SK-N-SH (cell line): ENCODE measurements around the gene ABCA7. TPM values are rescaled to one million over a fixed set of nuclear protein-coding genes. Genes with fewer than 3 reads are reported as not detected.

Source experiments
- CTCF ChIA-PET: fragments of 300-600, 350-600 bp; formaldehyde crosslinking; extraction: SDS; loops from one replicate; lab custom pipeline; 2021; lab: Yijun Ruan, JAX
- POLR2A ChIA-PET: fragments of 350-600 bp; sonication (Branson Sonifier 250); formaldehyde crosslinking; extraction: SDS; loops from one replicate; lab custom pipeline; 2020; ENCODE audit warnings: antibody characterized with exemption, inconsistent platforms; lab: Yijun Ruan, JAX
- DNase-seq: peaks from one replicate; pipeline ENCODE4 v3.0.0; 2012
- H2AFZ ChIP-seq: fragments of 200-600 bp; sonication (generic); 2 replicates; pipeline ENCODE4 v1.8.1; 2016; ENCODE audit warnings: antibody characterized with exemption, mild to moderate bottlenecking, low read depth
- H3F3A ChIP-seq: fragments of 200-600 bp; sonication (generic); replicated peaks from 2 replicates; pipeline ENCODE3; 2016; ENCODE audit warnings: antibody characterized with exemption, mild to moderate bottlenecking; ENCODE audit not compliant: insufficient read depth
- H3K27ac ChIP-seq, 2 experiments: fragments of 200-500 bp in 1 of 2; fragments of 200-600 bp in 1 of 2; sonication (Bioruptor generic) in 1 of 2; sonication (generic), shearing (Covaris generic) in 1 of 2; 2 replicates each; pipeline versions ENCODE4 v1.5.1 to v1.6.1; 2014 to 2016; ENCODE audit warnings: low read depth in 2 of 2, inconsistent platforms in 1 of 2, low read length in 1 of 2, mild to moderate bottlenecking in 1 of 2, mixed read lengths in 1 of 2
- H3K27me3 ChIP-seq: fragments of 200-600 bp; sonication (generic), shearing (Covaris generic); 2 replicates; pipeline ENCODE4 v1.6.1; 2016; ENCODE audit warnings: mixed run types; ENCODE audit not compliant: insufficient read depth
- H3K36me3 ChIP-seq, 2 experiments: fragments of 200-500 bp in 1 of 2; fragments of 200-600 bp in 1 of 2; sonication (Bioruptor generic) in 1 of 2; sonication (generic) in 1 of 2; replicated peaks in 1 of 2; 2 replicates each; pipeline versions ENCODE3 to v1.5.1; 2014 to 2016; ENCODE audit warnings: low read length in 1 of 2, mild to moderate bottlenecking in 1 of 2; ENCODE audit not compliant: insufficient read depth in 2 of 2, control insufficient read depth in 1 of 2
- H3K4me1 ChIP-seq, 2 experiments: fragments of 200-500 bp in 1 of 2; fragments of 200-600 bp in 1 of 2; sonication (Bioruptor generic) in 1 of 2; sonication (generic), shearing (Covaris generic) in 1 of 2; 2 replicates each; pipeline versions ENCODE4 v1.5.1 to v1.6.1; 2014 to 2016; ENCODE audit warnings: low read depth in 1 of 2, low read length in 1 of 2, mixed run types in 1 of 2; ENCODE audit not compliant: insufficient read depth in 2 of 2, control insufficient read depth in 1 of 2
- H3K4me2 ChIP-seq: fragments of 200-600 bp; sonication (generic), shearing (Covaris generic); 2 replicates; pipeline ENCODE4 v1.6.1; 2017; ENCODE audit warnings: mixed run types
- H3K4me3 ChIP-seq, 2 experiments: fragments of 200-500 bp in 1 of 2; fragments of 200-600 bp in 1 of 2; sonication (Bioruptor generic) in 1 of 2; sonication (generic), shearing (Covaris generic) in 1 of 2; 2 replicates each; pipeline versions ENCODE4 v1.5.1 to v1.8.1; 2014 to 2016; ENCODE audit warnings: low read depth in 2 of 2, inconsistent platforms in 1 of 2, low read length in 1 of 2, mild to moderate bottlenecking in 1 of 2, mixed read lengths in 1 of 2, moderate library complexity in 1 of 2
- H3K79me2 ChIP-seq: fragments of 200-600 bp; sonication (generic); 2 replicates; pipeline ENCODE4 v1.8.1; 2017; ENCODE audit warnings: mild to moderate bottlenecking; ENCODE audit not compliant: insufficient read depth
- H3K9ac ChIP-seq: fragments of 200-600 bp; sonication (generic); 2 replicates; pipeline ENCODE4 v1.6.1; 2017; ENCODE audit warnings: mixed run types
- H3K9me2 ChIP-seq: fragments of 200-600 bp; sonication (generic); 2 replicates; pipeline ENCODE4 v1.6.1; 2017; ENCODE audit warnings: mixed run types
- H3K9me3 ChIP-seq: fragments of 200-600 bp; sonication (generic); 2 replicates; pipeline ENCODE4 v1.6.1; 2017; ENCODE audit warnings: mixed run types, mild to moderate bottlenecking, moderate library complexity
- H4K20me1 ChIP-seq: fragments of 200-600 bp; sonication (generic); 2 replicates; pipeline ENCODE4 v1.6.1; 2017; ENCODE audit warnings: mild to moderate bottlenecking, mixed run types; ENCODE audit not compliant: insufficient read depth
- CHD2 ChIP-seq: fragments of 150-350 bp; IDR thresholded peaks from 2 replicates; pipeline ENCODE4 v1.6.1; 2018; ENCODE audit warnings: low read length; ENCODE audit not compliant: partially characterized antibody
- MAX ChIP-seq: IDR thresholded peaks from 2 replicates; pipeline ENCODE4 v1.4.0; 2012; ENCODE audit warnings: low read depth
- POLR2AphosphoS5 ChIP-seq: IDR thresholded peaks from 2 replicates; pipeline ENCODE4 v1.6.1; 2012; ENCODE audit warnings: low read depth, low read length
- REST ChIP-seq: IDR thresholded peaks from 2 replicates; pipeline ENCODE4 v1.6.1; 2012; ENCODE audit warnings: mild to moderate bottlenecking, low read depth, low read length, moderate library complexity
- TAF1 ChIP-seq: IDR thresholded peaks from 2 replicates; pipeline ENCODE4 v1.6.1; 2012; ENCODE audit warnings: low read depth, mild to moderate bottlenecking, low read length, moderate library complexity, borderline replicate concordance
- TEAD4 ChIP-seq: IDR thresholded peaks from 2 replicates; pipeline ENCODE4 v1.4.0; 2012; ENCODE audit warnings: mild to moderate bottlenecking, borderline replicate concordance; ENCODE audit not compliant: insufficient read depth
- USF2 ChIP-seq: fragments of 150-350 bp; IDR thresholded peaks from 2 replicates; pipeline ENCODE4 v1.6.1; 2017; ENCODE audit warnings: antibody characterized with exemption, low read length, low read depth, borderline replicate concordance
- ZBTB33 ChIP-seq: IDR thresholded peaks from 2 replicates; pipeline ENCODE4 v1.4.0; 2012; ENCODE audit warnings: low read depth, borderline replicate concordance
- WGBS: methylation state at CpG from one replicate; pipeline ENCODE4 v1.1.6; 2017; ENCODE audit warnings: low lambda C conversion rate; 5-methylcytosine and 5-hydroxymethylcytosine counted together
- polyA plus RNA-seq, 3 experiments: library from polyadenylated mRNA; depleted of rRNA; stranded (reverse); fragments of >200 nt; gene quantifications; 2 replicates each; pipeline ENCODE4 v1.2.3, GENCODE V29; 2012

The ABCA7 gene
- polyA plus RNA-seq, 1 of the 3 experiments (the other 2 are of a cell fraction): 7.8 TPM

GRCh38 chr19:1098177-1099051 is 58.5 kb downstream of the ABCA7 start:
- H4K20me1 ChIP-seq: peaks cover 14% of the 10 kb centered on the region
- no peak overlapping the region for H2AFZ ChIP-seq
- no peak for DNase-seq
- no peak for TF ChIP-seq MAX
- no peak for TF ChIP-seq TEAD4
- TF ChIP-seq USF2: no peak
- TF ChIP-seq ZBTB33: no peak
- no peak for TF ChIP-seq POLR2AphosphoS5
- no peak for TF ChIP-seq REST
- TF ChIP-seq TAF1: no peak
- no peak for TF ChIP-seq CHD2
- no peak overlapping the region for H3K4me3 ChIP-seq
- H3K79me2 ChIP-seq: peaks cover 18% of the 10 kb centered on the region
- 64% methylated on average over 14 of the region's 15 CpGs for WGBS
- no peaks in the 10 kb centered on the region for H3K27me3 ChIP-seq
- H3K9me2 ChIP-seq: no peaks in the 10 kb centered on the region
- no peaks in the 10 kb centered on the region for H3K36me3 ChIP-seq
- CTCF ChIA-PET: interaction anchor here (1.8 kb wide), 2 partner anchors 15 to 123 kb away, joined by 6 to 10 read pairs; no protein-coding TSS in a partner anchor
- no peak overlapping the region for H3K27ac ChIP-seq
- peaks cover 22 to 29% of the 10 kb centered on the region in 2 experiments; a peak in 3 of 4 replicates for H3K4me1 ChIP-seq
- H3K9me3 ChIP-seq: no peaks in the 10 kb centered on the region
- POLR2A ChIA-PET: no interaction called here
- H3K9ac ChIP-seq: no peak overlapping the region
- H3F3A ChIP-seq: peaks cover 36% of the 10 kb centered on the region
- no peak overlapping the region for H3K4me2 ChIP-seq
